OCI-LY7 (cell line): ENCODE measurements around the gene OLA1. TPM values are rescaled to one million over a fixed set of nuclear protein-coding genes. Genes with fewer than 3 reads are reported as not detected.

Source experiments
- BruUV-seq: library from RNA; stranded (reverse); fragments of 400-500 nt; replicated peaks from 2 replicates; lab custom pipeline; 2021; lab: Mats Ljungman, UMichigan
- CTCF ChIA-PET: fragments of 300-600 bp; sonication (Branson Sonifier 250); formaldehyde crosslinking; loops from one replicate; lab custom pipeline; 2022; ENCODE audit warnings: antibody characterized with exemption; ENCODE audit not compliant: unreplicated experiment; lab: Charles Lee
- POLR2A ChIA-PET: fragments of 300-600 bp; sonication (Branson Sonifier 250); formaldehyde crosslinking; loops from one replicate; lab custom pipeline; 2022; ENCODE audit warnings: antibody characterized with exemption; lab: Charles Lee
- DNase-seq: peaks from one replicate; pipeline ENCODE4 v3.0.0-alpha.2; 2015; ENCODE audit warnings: low spot score
- H2AFZ ChIP-seq: fragments of 200-600 bp; sonication (generic), shearing (Covaris generic); 2 replicates; pipeline ENCODE4 v1.6.1; 2014; ENCODE audit warnings: mild to moderate bottlenecking, antibody characterized with exemption, low read length, moderate library complexity
- H3K27ac ChIP-seq: fragments of 200-600 bp; sonication (generic); 2 replicates; pipeline ENCODE4 v1.5.1; 2014; ENCODE audit warnings: mixed run types, low read depth, mild to moderate bottlenecking, moderate library complexity, low read length, inconsistent platforms; ENCODE audit not compliant: poor library complexity, severe bottlenecking
- H3K36me3 ChIP-seq: fragments of 200-600 bp; sonication (generic); 2 replicates; pipeline ENCODE4 v1.6.1; 2014; ENCODE audit warnings: mild to moderate bottlenecking, antibody characterized with exemption, low read length, moderate library complexity, mixed read lengths; ENCODE audit not compliant: insufficient read depth
- H3K4me1 ChIP-seq: fragments of 200-600 bp; sonication (generic); 2 replicates; pipeline ENCODE4 v1.5.1; 2014; ENCODE audit warnings: mild to moderate bottlenecking, low read length; ENCODE audit not compliant: insufficient read depth, poor library complexity, severe bottlenecking
- H3K4me2 ChIP-seq: fragments of 200-600 bp; sonication (generic); 2 replicates; pipeline ENCODE4 v1.6.1; 2014; ENCODE audit warnings: mild to moderate bottlenecking, low read length
- H3K4me3 ChIP-seq: fragments of 200-600 bp; sonication (generic); 2 replicates; pipeline ENCODE4 v1.5.1; 2014; ENCODE audit warnings: mild to moderate bottlenecking, low read depth, low read length; ENCODE audit not compliant: poor library complexity, severe bottlenecking
- H3K79me2 ChIP-seq: fragments of 200-600 bp; sonication (generic); 2 replicates; pipeline ENCODE4 v1.6.1; 2016; ENCODE audit warnings: low read depth, mild to moderate bottlenecking, low read length, moderate library complexity, mixed read lengths; ENCODE audit not compliant: insufficient read depth
- H3K9me2 ChIP-seq: fragments of 200-600 bp; sonication (generic); 2 replicates; pipeline ENCODE4 v1.6.1; 2016; ENCODE audit warnings: mild to moderate bottlenecking, low read length, mixed read lengths; ENCODE audit not compliant: insufficient read depth
- H3K9me3 ChIP-seq: fragments of 200-600 bp; sonication (generic); 2 replicates; pipeline ENCODE4 v1.6.1; 2014; ENCODE audit warnings: mild to moderate bottlenecking, mixed run types, low read length, mixed read lengths
- H4K20me1 ChIP-seq: fragments of 200-600 bp; sonication (generic); 2 replicates; pipeline ENCODE4 v1.6.1; 2014; ENCODE audit warnings: mild to moderate bottlenecking, antibody characterized with exemption, low read length, moderate library complexity, mixed read lengths; ENCODE audit not compliant: insufficient read depth
- CTCF ChIP-seq: fragments of 200-600 bp; sonication (generic); conservative IDR thresholded peaks from 2 replicates; pipeline ENCODE4 v1.5.1; 2014; ENCODE audit warnings: mild to moderate bottlenecking, antibody characterized with exemption, low read length, moderate library complexity, mixed read lengths
- EZH2phosphoT487 ChIP-seq: fragments of 200-600 bp; sonication (generic); IDR thresholded peaks from 2 replicates; pipeline ENCODE4 v1.6.1; 2018; ENCODE audit warnings: low read depth, borderline replicate concordance, mild to moderate bottlenecking, mixed run types, antibody characterized with exemption, low read length, moderate library complexity, mixed read lengths
- intact Hi-C: fragments of 100-400 bp; cut with micrococcal nuclease; formaldehyde crosslinking; loops from one replicate; pipeline ENCODE4 v1.10.0; 2022; ENCODE audit not compliant: unreplicated experiment
- total RNA-seq, 2 experiments: library from RNA; depleted of rRNA in 1 of 2; stranded (reverse); fragments of >200 nt in 1 of 2; shearing (Covaris generic) in 1 of 2; gene quantifications; 2 replicates each; pipeline ENCODE4 v1.2.3, GENCODE V29; 2014 to 2022

The OLA1 gene
- total RNA-seq, 2 experiments from 2014 or later: 66.0 to 116 TPM

GRCh38 chr2:174202188-174202587 is 46.1 kb downstream of the OLA1 start:
- H4K20me1 ChIP-seq: 0 out of 2 replicates have a peak, but pooled peaks cover 5% of the 10 kb centered on the region
- H3K4me3 ChIP-seq: no peak overlapping the region
- no peak for TF ChIP-seq EZH2phosphoT487
- no peak for TF ChIP-seq CTCF
- H3K79me2 ChIP-seq: peaks cover 7% of the 10 kb centered on the region; the same call in 1 of the 2 replicates
- peaks cover 4% of the 10 kb centered on the region; the same call in 1 of the 2 replicates for H3K36me3 ChIP-seq
- no peaks in the 10 kb centered on the region for H3K4me1 ChIP-seq
- no TSS peak for BruUV-seq
- H3K27ac ChIP-seq: no peak overlapping the region
- no peak overlapping the region for H3K4me2 ChIP-seq
- H3K9me3 ChIP-seq: no peaks in the 10 kb centered on the region
- no peak overlapping the region for H2AFZ ChIP-seq
- intact Hi-C loops: no loop called here
- CTCF ChIA-PET: no interaction called here
- no peak for DNase-seq
- no peaks in the 10 kb centered on the region for H3K9me2 ChIP-seq
- POLR2A ChIA-PET: interaction anchor here (1.6 to 1.8 kb wide), 2 partner anchors 9 to 23 kb away, joined by 4 to 6 read pairs; no protein-coding TSS in a partner anchor

- Histone ChIP-seq H3K36me3 (peaks cover 4% of the 10 kb centered on the region; the same call in 1 of the 2 replicates), H3K9me2 (no peaks in the 10 kb centered on the region), H3K79me2 (peaks cover 7% of the 10 kb centered on the region; the same call in 1 of the 2 replicates), H3K4me3 (no peak overlapping the region), H3K4me1 (no peaks in the 10 kb centered on the region), H4K20me1 (0 out of 2 replicates have a peak, but pooled peaks cover 5% of the 10 kb centered on the region), H3K27ac (no peak overlapping the region), H3K4me2 (no peak overlapping the region), H2AFZ (no peak overlapping the region), H3K9me3 (no peaks in the 10 kb centered on the region)
- ChIA-PET CTCF (no interaction called here), POLR2A (no interaction called here)
- intact Hi-C loops: no loop called here
- no TSS peak for BruUV-seq
- TF ChIP-seq EZH2phosphoT487 (no peak), CTCF (no peak)
- DNase-seq: no peak
Measured at GRCh38 chr2:174198846-174199564, 49.3 kb downstream of the OLA1 start.

- no peaks in the 10 kb centered on the region for H3K9me2 ChIP-seq
- no TSS peak for BruUV-seq
- peaks cover 7% of the 10 kb centered on the region; the same call in 1 of the 2 replicates for H3K79me2 ChIP-seq
- H3K9me3 ChIP-seq: no peaks in the 10 kb centered on the region
- no peak overlapping the region for H2AFZ ChIP-seq
- intact Hi-C loops: no loop called here
- H4K20me1 ChIP-seq: no peaks in the 10 kb centered on the region
- no peak overlapping the region for H3K27ac ChIP-seq
- H3K4me2 ChIP-seq: no peak overlapping the region
- no peaks in the 10 kb centered on the region for H3K4me1 ChIP-seq
- H3K4me3 ChIP-seq: no peak overlapping the region
- ChIA-PET POLR2A (interaction anchor here (2.2 kb wide), 1 partner anchor 10 kb away, joined by 8 read pairs; no protein-coding TSS in a partner anchor), CTCF (no interaction called here)
- H3K36me3 ChIP-seq: no peaks in the 10 kb centered on the region
- no peak for DNase-seq
- TF ChIP-seq CTCF: no peak
- no peak for TF ChIP-seq EZH2phosphoT487
Measured at GRCh38 chr2:174195253-174195652, 53.1 kb downstream of the OLA1 start.
